OCI-LY1 (cell line): Measurements from ENCODE around the gene EVA1C.

ENCODE experiments used
- CTCF ChIP-seq: fragments of 200-600 bp; sonication (generic), shearing (Covaris generic); IDR thresholded peaks from 2 replicates; pipeline ENCODE4 v1.5.1; 2017; ENCODE audit warnings: mild to moderate bottlenecking, antibody characterized with exemption, low read length, moderate library complexity, mixed read lengths
- EZH2 ChIP-seq: fragments of 200-600 bp; sonication (generic), shearing (Covaris generic); IDR thresholded peaks from 2 replicates; pipeline ENCODE4 v1.8.0; 2017; ENCODE audit warnings: borderline replicate concordance, mixed run types, mild to moderate bottlenecking, antibody characterized with exemption, low read length, moderate library complexity, mixed read lengths

GRCh38 chr21:32367158-32367557 is 45.3 kb upstream of the EVA1C start:
- TF ChIP-seq CTCF, result no peak
- no peak for TF ChIP-seq EZH2
